WTC11 (cell line): ENCODE measurements around the gene C6orf132. TPM values are rescaled to one million over a fixed set of nuclear protein-coding genes. Genes with fewer than 3 reads are reported as not detected.
A peak's percentile ranks its signal among the peaks of the same experiment; 100 is the strongest.

ENCODE experiments used
- ATAC-seq: fragments of 200-7000 bp; cut with Tn5 transposase; 2 replicates; pipeline ENCODE4 v1.10.0; 2021; ENCODE audit warnings: mild to moderate bottlenecking, moderate library complexity
- CTCF ChIA-PET: fragments of 300-600 bp; sonication (Branson Sonifier 250); formaldehyde crosslinking; loops from one replicate; lab custom pipeline; 2021; ENCODE audit warnings: antibody characterized with exemption; lab: Charles Lee
- POLR2A ChIA-PET: fragments of 350-600 bp; sonication (Branson Sonifier 250); formaldehyde crosslinking; loops from one replicate; lab custom pipeline; 2021; ENCODE audit warnings: antibody characterized with exemption; lab: Charles Lee
- DNase-seq: peaks from one replicate; pipeline ENCODE4 v3.0.0; 2021; ENCODE audit warnings: low spot score
- H3K27ac Mint-ChIP-seq: 2 replicates; pipeline ENCODE4 v1.8.0; 2021; ENCODE audit warnings: mixed read lengths
- H3K27me3 Mint-ChIP-seq: 2 replicates; pipeline ENCODE4 v1.8.0; 2021; ENCODE audit warnings: low read depth, mild to moderate bottlenecking, moderate library complexity, mixed read lengths
- H3K36me3 Mint-ChIP-seq: 2 replicates; pipeline ENCODE4 v1.8.0; 2021; ENCODE audit warnings: mixed read lengths
- H3K4me1 Mint-ChIP-seq: 2 replicates; pipeline ENCODE4 v1.8.0; 2022; ENCODE audit warnings: mixed read lengths
- H3K4me3 Mint-ChIP-seq: 2 replicates; pipeline ENCODE4 v1.8.0; 2021; ENCODE audit warnings: mild to moderate bottlenecking, moderate library complexity, mixed read lengths
- H3K9me3 Mint-ChIP-seq: 2 replicates; pipeline ENCODE4 v1.8.0; 2021; ENCODE audit warnings: mixed read lengths
- AR ChIP-seq: fragments of 250-450 bp; sonication (Bioruptor Pico); IDR thresholded peaks from 2 replicates; pipeline ENCODE4 v1.9.0; 2021; ENCODE audit warnings: mild to moderate bottlenecking
- ATF2 ChIP-seq: sonication (generic); formaldehyde crosslinking; IDR thresholded peaks from 2 replicates; pipeline ENCODE4 v1.8.1; 2022; ENCODE audit warnings: low read depth, missing genetic modification reagents, borderline replicate concordance
- CBFB ChIP-seq: sonication (generic); formaldehyde crosslinking; IDR thresholded peaks from 2 replicates; pipeline ENCODE4 v1.8.1; 2022; ENCODE audit warnings: mild to moderate bottlenecking, low read depth, missing genetic modification reagents
- CTCF ChIP-seq: fragments of 200-600 bp; IDR thresholded peaks from 2 replicates; pipeline ENCODE4 v1.8.0; 2022; ENCODE audit warnings: antibody characterized with exemption
- E2F1 ChIP-seq: sonication (generic); formaldehyde crosslinking; IDR thresholded peaks from 2 replicates; pipeline ENCODE4 v1.8.0; 2022; ENCODE audit warnings: mild to moderate bottlenecking, missing genetic modification reagents
- E2F4 ChIP-seq: sonication (generic); formaldehyde crosslinking; IDR thresholded peaks from 2 replicates; pipeline ENCODE4 v1.8.1; 2022; ENCODE audit warnings: low read depth, mild to moderate bottlenecking, moderate library complexity, missing genetic modification reagents, borderline replicate concordance
- FOXP1 ChIP-seq: sonication (generic); formaldehyde crosslinking; IDR thresholded peaks from 2 replicates; pipeline ENCODE4 v1.8.0; 2022; ENCODE audit warnings: missing genetic modification reagents, mild to moderate bottlenecking, moderate library complexity, borderline replicate concordance
- JAZF1 ChIP-seq: fragments of 250-450 bp; sonication (Bioruptor Pico); IDR thresholded peaks from 2 replicates; pipeline ENCODE4 v1.9.0; 2021; ENCODE audit warnings: moderate library complexity, mild to moderate bottlenecking, inconsistent platforms
- MXD4 ChIP-seq: fragments of 250-450 bp; sonication (Bioruptor Pico); IDR thresholded peaks from 2 replicates; pipeline ENCODE4 v1.8.0; 2021; ENCODE audit warnings: mild to moderate bottlenecking, moderate library complexity, borderline replicate concordance
- STAT6 ChIP-seq: sonication (generic); formaldehyde crosslinking; conservative IDR thresholded peaks from 2 replicates; pipeline ENCODE4 v1.8.1; 2023; ENCODE audit warnings: mild to moderate bottlenecking, low read depth, missing genetic modification reagents, moderate library complexity
- TP53 ChIP-seq: sonication (generic); formaldehyde crosslinking; IDR thresholded peaks from 2 replicates; pipeline ENCODE4 v1.8.1; 2023; ENCODE audit warnings: mild to moderate bottlenecking, missing genetic modification reagents
- ZNF121 ChIP-seq: sonication (generic); formaldehyde crosslinking; IDR thresholded peaks from 2 replicates; pipeline ENCODE4 v1.8.0; 2023; ENCODE audit warnings: missing genetic modification reagents
- ZNF396 ChIP-seq: fragments of 250-450 bp; sonication (Bioruptor Pico); IDR thresholded peaks from 2 replicates; pipeline ENCODE4 v1.8.0; 2021; ENCODE audit warnings: mild to moderate bottlenecking, moderate library complexity, borderline replicate concordance
- total RNA-seq: library from RNA; stranded (reverse); gene quantifications from 3 replicates; pipeline ENCODE4 v1.2.3, GENCODE V29; 2021

C6orf132 gene
- total RNA-seq, 1 experiment from 2014 or later = 52.6 TPM

- TF ChIP-seq CBFB (CRISPR knock-in tag) = no peak
- no peak for TF ChIP-seq JAZF1 (CRISPR knock-in tag)
- TF ChIP-seq MXD4 = no peak
- peak; percentile 44; the same call in 1 of the 2 replicates for TF ChIP-seq FOXP1
- no peak for TF ChIP-seq E2F4
- TF ChIP-seq TP53 (CRISPR knock-in tag) = no peak
- TF ChIP-seq ATF2 (CRISPR knock-in tag) = no peak
- TF ChIP-seq STAT6 (CRISPR knock-in tag) = no peak
- TF ChIP-seq AR (CRISPR knock-in tag) = no peak
- no peak; the same call in 1 of the 2 replicates for TF ChIP-seq CTCF
- TF ChIP-seq E2F1 (CRISPR knock-in tag) = no peak
Measured at GRCh38 chr6:42136508-42137193, 5.8 kb downstream of the C6orf132 start (continued).

- POLR2A ChIA-PET = interaction anchor here (0.7 kb wide), 1 partner anchor 1172 kb away, joined by 4 read pairs; no protein-coding TSS in a partner anchor
Measured at GRCh38 chr6:42135722-42136121, 6.7 kb downstream of the C6orf132 start.

More at GRCh38 chr6:42135722-42136121, 6.7 kb downstream of the C6orf132 start:
- TF ChIP-seq ZNF121 (CRISPR knock-in tag) (no peak), ZNF396 (CRISPR knock-in tag) (no peak)
- TF ChIP-seq, all 79 proteins: peak for 0
- DNase-seq (no peak), ATAC-seq (no peak)
- H3K4me1 Mint-ChIP-seq = peaks cover 72% of the 10 kb centered on the region
- H3K27me3 Mint-ChIP-seq = no peaks in the 10 kb centered on the region
- H3K27ac Mint-ChIP-seq = no peak overlapping the region
- peaks cover 24% of the 10 kb centered on the region for H3K36me3 Mint-ChIP-seq
- CTCF ChIA-PET = interaction anchor here (1.2 to 6.4 kb wide), 8 partner anchors 12 to 49 kb away, joined by 3 to 46 read pairs (median 9); no protein-coding TSS in a partner anchor
- no peaks in the 10 kb centered on the region for H3K9me3 Mint-ChIP-seq
- no peak overlapping the region for H3K4me3 Mint-ChIP-seq
